ENCODE data around the gene TLR9.
"Not testable (repeated sequence)": the region's sequence is repeated elsewhere in the genome, so short reads cannot be mapped to it uniquely, and the experiment has no call there.

TLR9 gene, protein sequence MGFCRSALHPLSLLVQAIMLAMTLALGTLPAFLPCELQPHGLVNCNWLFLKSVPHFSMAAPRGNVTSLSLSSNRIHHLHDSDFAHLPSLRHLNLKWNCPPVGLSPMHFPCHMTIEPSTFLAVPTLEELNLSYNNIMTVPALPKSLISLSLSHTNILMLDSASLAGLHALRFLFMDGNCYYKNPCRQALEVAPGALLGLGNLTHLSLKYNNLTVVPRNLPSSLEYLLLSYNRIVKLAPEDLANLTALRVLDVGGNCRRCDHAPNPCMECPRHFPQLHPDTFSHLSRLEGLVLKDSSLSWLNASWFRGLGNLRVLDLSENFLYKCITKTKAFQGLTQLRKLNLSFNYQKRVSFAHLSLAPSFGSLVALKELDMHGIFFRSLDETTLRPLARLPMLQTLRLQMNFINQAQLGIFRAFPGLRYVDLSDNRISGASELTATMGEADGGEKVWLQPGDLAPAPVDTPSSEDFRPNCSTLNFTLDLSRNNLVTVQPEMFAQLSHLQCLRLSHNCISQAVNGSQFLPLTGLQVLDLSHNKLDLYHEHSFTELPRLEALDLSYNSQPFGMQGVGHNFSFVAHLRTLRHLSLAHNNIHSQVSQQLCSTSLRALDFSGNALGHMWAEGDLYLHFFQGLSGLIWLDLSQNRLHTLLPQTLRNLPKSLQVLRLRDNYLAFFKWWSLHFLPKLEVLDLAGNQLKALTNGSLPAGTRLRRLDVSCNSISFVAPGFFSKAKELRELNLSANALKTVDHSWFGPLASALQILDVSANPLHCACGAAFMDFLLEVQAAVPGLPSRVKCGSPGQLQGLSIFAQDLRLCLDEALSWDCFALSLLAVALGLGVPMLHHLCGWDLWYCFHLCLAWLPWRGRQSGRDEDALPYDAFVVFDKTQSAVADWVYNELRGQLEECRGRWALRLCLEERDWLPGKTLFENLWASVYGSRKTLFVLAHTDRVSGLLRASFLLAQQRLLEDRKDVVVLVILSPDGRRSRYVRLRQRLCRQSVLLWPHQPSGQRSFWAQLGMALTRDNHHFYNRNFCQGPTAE

DNA sequence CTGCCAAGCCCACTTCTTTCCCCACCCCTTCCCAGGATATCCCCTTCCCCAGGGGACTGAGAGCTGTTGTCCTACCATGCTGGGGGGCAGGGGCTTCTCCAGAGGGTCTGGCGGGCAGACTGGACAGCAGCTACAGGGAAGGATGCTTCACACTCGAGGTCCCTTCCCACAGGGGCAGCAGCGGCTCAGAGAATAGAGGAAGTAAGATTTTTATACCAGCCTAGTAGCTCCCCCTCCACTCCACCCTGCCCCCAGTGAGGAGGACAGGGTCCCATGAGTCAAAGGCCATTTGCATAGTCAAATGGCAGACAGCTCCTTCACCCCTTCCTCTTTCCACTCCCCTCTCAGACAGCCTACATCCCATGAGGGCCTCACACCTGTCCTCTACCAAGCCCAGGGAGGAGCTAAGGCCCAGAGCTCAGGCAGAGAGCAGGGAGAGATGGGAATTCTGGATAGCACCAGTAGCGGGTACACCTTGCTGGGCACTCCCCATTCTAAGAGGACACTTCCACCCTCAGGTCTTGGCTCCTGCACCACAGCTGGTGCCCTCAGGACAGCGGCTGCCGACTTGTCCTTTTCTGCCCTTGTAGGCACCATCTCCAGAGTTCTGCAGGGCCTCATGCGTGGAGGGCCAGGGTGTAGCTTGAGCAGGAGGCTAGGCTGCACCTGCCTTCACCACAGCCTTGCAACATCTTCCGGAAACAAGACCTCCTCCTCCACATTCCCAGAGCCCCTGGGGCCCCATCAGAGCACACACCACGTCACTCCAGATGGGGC, at the start of gene TLR9:
Gene TLR9 (minus strand): TSS at position 194 of the 777 bp plus-strand sequence. CDS start 116 bp downstream, at position 78.
- DNase-seq: peak; percentile 62

DNA sequence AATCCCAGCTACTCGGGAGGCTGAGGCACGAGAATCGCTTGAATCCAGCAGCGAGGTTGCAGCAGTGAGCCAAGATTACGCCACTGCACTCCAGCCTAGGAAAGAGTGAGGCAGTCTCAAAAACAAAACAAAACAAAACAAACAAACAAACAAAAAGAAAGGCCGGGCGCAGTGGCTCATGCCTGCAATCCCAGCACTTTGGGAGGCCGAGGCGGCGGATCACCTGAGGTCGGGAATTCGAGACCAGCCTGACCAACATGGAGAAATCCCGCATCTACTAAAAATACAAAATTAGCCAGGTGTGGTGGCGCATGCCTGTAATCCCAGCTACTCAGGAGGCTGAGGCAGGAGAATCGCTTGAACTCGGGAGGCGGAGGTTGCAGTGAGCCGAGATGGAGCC, 49.3 kb upstream of the TLR9 start:
- DNase-seq: not testable (repeated sequence)

DNA sequence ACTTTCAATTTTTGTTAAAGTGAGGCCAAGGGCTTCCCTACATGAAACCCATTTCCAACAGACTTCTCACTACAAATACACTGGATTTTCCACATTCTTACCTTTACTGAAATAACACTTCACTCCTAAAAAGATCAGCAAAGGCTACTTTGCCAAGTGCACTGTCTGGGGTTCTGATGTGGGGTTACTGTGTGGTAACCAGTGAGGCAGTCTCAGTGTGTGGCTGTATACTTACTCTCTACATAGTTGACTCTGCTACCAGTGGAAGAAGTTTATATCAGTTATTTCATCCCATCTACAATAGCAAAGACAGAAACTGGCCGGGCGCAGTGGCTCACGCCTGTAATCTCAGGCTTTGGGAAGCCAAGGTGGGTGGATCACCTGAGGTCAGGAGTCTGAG, 47.4 kb upstream of the TLR9 start:
- no peak for DNase-seq

DNA sequence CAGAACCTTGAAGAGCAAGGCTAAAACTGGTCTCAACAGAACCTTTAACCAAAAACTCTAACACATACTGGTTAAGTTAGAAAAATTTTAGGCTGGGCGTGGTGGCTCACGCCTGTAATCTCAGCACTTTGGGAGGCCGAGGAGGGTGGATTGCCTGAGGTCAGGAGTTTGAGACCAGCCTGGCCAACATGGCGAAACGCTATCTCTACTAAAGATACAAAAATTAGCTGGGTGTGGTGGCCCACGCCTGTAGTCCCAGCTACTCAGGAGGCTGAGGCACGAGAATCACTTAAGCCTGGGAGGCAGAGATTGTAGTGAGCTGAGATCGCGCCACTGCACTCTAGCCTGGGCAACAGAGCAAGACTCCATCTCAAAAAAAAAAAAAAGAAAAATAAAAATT, 46.7 kb upstream of the TLR9 start:
- DNase-seq: not testable (repeated sequence)

DNA sequence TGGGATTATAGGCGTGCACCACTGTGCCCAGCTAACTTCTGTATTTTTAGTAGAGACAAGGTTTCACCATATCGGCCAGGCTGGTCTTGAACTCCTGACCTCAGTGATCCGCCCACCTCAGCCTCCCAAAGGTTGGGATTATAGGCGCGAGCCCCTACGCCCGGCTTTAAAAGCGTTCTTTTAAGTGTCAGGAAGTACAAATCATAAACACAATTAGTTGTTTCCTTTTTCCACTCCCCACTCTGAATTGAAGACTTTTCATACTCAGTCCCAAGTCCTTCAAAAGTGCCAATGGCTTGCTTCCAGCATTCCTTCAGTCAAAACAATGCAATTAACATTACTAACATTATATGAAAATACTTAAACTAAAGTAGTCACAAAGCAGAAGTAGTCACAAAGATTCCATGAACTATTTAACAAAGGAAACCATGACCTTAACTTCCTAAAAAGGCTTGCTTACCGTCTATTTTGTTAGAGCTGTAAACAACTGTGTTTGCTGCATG, 44.9 kb upstream of the TLR9 start:
- DNase-seq: peak; percentile 64

DNA sequence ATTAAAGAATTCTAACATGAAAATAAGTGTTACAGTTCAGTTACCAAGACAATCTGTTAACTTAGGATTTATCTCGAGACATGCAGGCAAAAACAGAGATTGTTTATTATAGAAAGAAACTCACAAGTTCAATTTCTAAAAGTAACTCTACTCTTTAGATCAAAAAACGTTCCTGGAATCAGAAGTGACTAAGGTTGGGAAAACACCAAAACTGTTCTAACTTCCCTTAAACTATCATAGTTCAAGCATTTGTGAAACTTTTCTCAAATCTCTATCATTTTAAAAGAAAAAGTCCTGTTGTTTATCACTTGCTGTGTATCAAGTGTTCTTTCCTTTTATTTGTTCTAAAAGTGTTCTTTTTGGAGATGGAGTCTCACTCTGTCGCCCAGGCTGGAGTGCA, 44.3 kb upstream of the TLR9 start:
- DNase-seq: peak; percentile 71

DNA sequence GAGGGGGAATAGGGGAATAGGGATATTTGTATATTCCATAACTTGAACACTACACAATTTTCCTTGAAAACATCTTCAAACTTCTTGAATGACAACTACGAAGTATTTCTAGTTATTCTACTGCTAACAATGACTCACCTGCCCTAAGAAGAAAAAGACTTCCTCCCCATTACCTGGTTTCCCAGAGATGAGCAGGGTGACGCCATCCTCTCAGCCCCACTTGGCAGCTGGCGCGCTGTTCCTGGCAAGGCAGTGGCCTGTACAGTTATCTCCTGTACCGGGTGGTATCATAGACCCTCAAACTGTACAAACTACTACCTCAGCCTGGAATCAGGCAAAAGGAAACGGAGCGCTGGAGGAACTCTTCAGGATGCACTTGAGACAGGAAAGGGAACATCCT, 42.6 kb upstream of the TLR9 start:
- no peak for DNase-seq

DNA sequence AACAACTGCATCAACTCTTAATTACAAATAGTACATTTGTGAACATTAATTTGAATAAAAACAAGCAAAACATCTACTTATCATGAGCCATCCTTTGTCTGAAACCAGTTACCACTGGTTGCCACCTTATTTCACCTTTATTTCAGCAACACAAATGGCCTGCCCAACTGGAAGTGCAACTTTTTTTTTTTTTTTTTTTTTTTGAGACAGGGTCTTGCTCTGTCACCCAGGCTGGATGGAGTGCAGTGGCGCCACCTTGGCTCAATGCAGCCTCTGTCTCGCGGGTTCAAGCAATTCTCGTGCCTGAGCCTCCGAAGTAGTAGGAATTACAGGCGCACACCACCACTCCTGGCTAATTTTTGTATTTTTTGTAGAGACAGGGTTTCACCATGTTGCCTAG, 39.9 kb upstream of the TLR9 start:
- no peak for DNase-seq

DNA sequence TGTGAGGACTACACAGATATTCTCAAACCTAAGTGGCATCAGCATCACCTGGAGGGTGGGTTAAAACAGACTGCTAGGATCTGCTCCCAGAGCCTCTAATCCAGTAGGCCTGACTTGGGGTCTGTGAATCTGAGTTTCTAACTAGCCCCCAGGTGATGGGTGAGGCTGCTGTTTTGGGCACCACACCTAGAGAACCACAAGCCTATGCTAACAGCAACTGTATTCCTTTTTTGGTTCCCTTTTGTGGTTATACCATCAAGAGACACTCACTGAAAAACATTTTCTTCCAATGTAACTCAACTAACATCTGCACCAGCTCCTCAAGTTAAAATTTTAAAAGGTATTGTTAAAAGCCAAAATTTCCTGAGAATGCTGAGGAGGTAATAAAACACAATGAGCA, 37.0 kb upstream of the TLR9 start:
- DNase-seq: no peak

DNA sequence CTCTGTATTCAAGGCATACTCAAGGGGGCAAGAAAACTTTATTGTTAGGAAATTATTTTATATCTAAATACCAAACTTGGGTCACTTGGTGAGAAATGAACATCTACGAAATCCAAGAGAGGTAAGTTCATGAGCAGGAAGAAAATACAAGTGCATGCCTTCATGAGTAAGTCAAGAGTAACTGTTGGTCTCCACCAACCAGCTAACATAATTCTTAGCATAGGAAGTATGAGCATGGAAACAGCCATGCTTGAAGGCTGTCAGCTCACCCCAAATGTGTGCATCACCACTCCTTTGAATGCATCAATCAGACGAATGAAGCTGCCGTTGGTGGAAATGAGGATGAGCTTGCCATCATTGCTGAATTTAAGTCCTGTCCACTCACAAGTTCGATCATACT, 34.0 kb upstream of the TLR9 start:
- DNase-seq: no peak

DNA sequence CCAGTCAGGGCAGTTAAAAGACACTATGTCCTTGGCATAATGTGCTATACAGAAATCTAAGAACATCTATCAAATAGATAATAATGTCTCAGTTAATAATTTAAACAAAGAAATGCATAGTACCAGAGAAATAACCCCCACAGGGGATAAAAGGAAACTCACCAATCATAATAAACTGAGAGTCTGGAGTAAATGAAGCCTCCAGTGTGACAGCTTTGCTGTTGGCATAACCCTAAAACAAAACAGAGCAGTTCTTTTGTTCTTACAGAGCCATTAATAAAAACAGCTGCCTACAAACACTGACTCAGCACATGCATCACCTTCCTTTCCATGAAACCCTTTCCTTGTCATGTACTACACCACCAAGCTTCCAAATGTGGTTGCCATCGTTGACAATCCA, 33.6 kb upstream of the TLR9 start:
- no peak for DNase-seq

DNA sequence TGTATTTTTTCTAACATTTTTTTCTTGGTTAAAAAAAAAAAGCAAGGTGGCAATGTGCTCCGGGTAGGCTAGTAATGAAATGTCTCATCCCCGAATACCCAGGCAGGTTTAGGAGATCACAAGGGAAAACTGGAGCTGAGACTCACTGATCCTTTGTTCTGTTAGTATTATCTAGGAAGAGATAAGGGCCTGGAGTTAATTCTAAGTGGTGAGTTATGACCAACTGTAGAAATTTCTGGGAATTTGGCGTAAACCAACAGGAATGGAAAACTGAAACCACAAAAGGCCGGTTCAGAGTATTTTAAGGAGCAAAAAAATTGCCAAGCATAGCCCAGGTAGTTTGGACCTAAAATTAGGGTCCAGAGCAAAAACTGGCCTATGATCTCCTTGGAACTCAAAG, 32.5 kb upstream of the TLR9 start:
- no peak for DNase-seq

DNA sequence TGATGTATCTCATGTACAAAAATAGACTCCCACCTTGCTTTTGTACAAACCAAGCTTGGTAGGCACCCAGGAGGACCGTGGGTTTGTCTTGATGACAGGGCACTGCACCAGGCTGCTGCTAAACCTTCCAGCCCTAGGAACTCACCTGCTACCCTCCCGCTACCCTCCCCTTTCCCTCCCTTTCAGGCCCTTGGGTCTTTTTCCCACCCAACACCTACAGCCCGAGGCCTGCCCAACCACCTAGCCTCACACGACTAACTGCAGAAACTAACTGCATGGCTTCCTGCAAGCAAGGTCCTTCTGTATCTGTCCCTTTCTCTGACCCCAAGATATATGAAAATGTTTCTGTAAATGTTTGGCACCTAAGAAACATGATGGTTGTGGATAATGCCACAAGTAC, 31.2 kb upstream of the TLR9 start:
- no peak for DNase-seq

DNA sequence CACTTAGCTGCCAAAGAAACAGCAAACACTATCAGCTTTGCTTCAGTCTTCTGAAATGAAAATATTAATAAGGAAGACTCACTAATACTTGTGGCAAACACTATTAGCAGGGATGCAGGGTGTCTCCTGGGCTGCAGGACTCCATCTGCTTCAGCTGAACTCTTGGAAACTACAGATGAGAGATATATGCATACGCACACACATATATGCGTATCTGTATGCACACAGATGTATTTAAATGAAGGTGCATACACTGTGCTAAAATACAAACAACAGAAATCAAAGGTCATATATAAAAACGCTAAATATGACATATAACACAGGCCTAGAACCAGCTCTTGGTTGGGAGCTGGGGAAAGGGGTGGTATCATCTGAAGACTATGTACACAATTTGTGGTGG, 30.7 kb upstream of the TLR9 start:
- no peak for DNase-seq

DNA sequence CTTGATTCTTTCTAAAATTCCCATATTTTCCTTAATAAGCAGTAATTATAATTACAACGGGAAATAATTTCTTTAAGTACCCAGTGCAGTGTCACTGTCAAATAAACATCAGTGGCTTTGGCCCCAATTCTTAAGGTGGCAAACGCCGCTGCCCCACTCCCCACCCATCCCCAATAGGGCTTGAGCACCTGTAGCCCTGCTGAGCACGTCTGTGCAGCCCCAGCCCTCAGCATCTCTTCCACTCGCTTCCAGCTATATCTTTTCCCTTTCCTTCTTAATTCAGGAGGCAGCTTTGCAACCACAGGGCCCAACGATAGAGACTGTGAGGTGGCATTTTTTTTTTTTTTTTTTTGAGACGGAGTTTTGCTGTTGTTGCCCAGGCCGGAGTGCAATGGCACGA, 29.2 kb upstream of the TLR9 start:
- no peak for DNase-seq

DNA sequence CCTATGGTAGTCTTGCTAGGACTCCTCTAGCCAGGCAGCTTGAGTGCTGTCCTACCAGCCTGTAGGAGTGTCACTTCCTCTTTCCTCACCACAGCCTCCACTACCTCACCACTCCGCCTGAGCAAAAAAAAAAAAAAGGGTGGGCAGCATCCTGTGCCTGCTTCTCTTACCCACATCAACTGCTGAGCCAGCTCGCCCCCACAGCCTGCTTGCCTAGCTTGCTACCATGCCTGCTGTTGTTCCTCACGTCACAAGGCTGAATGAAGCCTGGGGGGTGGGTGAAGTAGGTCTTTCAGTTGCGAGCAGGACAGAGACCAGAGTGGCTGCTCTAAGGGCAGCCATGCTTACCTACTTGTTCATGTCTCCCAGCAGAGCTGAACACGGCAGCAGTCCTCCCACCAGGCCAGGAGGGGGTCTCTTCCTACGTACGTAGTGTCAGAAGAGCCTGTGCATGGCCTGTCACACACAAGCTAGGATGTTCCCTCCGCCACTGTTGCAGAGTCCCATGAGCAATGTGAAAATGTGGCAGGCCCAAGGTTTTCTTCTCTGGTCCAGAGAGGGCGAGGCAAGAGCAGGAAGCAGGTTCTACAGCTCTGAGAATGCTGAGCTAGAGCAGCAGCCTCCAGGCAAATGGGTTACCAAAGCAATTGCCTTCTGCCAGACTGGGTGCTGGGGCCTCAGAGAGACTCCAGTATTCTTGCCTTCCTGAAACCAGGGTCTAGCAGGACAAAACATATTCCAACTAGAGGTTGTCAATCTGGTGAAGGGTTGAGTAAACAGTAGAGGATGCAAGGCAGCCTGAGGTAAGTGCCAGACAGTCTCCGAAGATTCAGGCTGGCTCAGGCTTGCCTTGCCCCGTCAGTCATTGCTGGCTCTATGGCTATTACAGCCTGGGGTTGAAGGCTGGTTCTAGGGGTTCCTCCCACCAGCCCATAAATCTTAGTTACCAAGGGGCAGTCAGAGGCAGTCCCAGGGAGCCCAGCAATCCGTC, 28.2 kb upstream of the TLR9 start:
- DNase-seq: peak; percentile 95

DNA sequence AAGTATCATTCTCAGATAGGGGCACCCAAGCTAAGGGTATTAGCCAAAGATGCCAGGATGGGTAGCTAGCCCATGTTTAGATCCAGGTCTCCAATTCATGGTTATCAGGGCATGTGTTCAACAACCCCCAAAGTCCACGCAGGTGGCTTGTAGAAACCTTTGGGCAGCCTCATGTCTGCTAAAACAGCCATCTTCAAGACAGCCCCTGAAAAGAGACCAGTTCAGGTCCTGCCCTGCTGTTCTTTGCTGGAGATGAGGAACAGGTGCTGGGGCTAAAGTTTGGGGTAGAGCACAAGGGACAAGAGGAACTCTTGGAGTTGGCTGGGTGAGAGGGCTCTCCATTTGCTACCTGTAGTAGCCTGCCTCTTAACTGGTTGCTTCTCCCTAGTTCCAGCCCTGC, 24.7 kb upstream of the TLR9 start:
- no peak for DNase-seq

DNA sequence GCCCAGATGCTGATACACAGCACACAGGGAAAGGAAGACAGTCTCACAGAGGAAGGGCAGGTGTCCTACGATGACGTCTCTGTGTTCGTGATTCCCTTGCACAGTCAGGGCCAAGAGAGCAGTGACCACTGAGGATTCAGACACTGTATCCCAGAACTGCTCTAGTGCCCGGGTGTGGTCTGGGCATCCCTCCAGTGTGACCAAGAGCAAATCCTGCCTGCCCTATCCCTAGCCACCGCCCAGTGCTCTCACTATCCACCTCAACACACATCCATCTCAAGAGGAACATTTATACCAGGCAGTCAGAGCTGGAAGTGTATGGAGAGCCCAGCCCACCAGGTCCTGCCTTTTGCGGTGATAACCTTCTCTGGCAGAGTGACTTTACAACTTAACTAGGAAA, 24.2 kb upstream of the TLR9 start:
- DNase-seq: no peak

DNA sequence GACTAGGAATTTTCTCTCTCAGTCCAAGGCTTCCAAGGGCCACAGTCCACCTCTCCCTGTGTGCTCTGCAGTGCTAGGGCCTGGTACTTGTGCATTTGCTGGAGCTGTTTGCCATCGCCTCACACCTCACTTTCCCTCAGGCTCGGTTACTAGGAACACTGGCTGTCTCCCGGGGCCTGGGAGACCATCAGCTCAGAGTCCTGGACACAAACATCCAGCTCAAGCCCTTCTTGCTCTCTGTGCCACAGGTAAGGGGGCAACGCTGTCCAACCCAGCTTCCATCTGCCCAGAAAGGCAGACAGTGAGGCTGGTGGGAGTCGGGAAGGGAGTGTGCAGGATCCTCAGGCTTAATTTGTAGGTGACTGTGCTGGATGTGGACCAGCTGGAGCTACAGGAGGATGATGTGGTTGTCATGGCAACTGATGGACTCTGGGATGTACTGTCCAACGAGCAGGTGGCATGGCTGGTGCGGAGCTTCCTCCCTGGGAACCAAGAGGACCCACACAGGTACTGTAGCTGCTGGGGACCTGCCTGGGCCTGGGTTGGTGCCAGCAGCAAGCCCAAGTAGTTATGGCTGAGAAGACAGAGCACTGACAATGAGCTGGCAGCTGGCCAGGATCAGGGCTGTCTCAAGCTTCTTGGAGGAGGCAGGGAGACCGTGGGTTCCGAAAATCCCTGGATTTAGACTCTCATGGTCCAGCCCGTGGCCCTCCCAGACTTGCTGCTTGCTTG, 23.5 kb upstream of the TLR9 start:
- no peak for DNase-seq

DNA sequence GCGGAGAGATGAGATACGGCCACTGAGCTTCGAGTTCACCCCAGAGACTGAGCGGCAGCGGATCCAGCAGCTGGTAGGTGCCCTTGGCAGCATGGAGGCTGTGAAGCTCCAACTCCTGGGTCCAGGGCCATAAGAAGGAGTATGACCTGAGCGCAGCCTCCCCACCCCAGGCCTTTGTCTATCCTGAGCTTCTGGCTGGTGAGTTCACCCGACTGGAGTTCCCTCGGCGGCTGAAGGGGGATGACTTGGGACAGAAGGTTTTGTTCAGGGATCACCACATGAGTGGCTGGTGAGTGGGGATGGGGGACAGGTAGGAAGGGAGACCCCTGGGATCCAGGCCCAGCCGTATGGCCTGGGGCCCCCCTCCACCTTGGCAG, 22.7 kb upstream of the TLR9 start:
- no peak for DNase-seq
